ENCODE results near the gene GRM5.

GRCh38 chr11:88790182-88790581, 275.6 kb downstream of the GRM5 start:
- TF ChIP-seq POLR2A (IDR thresholded peaks at IDR 0.05) (no peak), EP300 (IDR thresholded peaks at IDR 0.05) (no peak)

Measured in stomach (tissue), 4 donors.